Activated T-cell treated with anti-CD3 and anti-CD28 coated beads, Interleukin-2, amount 50 U/mL, for 72 hours (primary cell): ENCODE results near the gene GUCY1A1. TPM values are rescaled to one million over a fixed set of nuclear protein-coding genes. Genes with fewer than 3 reads are reported as not detected.

Experiments used
- ATAC-seq, 2 donors: fragments of 150-1000 bp; cut with Tn5 transposase; replicated peaks in 1 of 2; 2 replicates each; pipeline ENCODE4 v1.10.0; 2021; ENCODE audit warnings: moderate library complexity in 2 of 2, mild to moderate bottlenecking in 1 of 2
- DNase-seq, 2 donors: peaks; one replicate each; pipeline ENCODE4 v3.0.0; 2021 to 2022; ENCODE audit warnings: mixed read lengths in 1 of 2
- H3K27ac Mint-ChIP-seq: one replicate; pipeline ENCODE4 v1.8.0; 2022; ENCODE audit warnings: mild to moderate bottlenecking, moderate library complexity, mixed read lengths
- H3K27me3 Mint-ChIP-seq: one replicate; pipeline ENCODE4 v1.8.0; 2022; ENCODE audit warnings: low read depth, mixed read lengths
- H3K36me3 Mint-ChIP-seq, 2 donors: one replicate each; pipeline ENCODE4 v1.8.0; 2022; ENCODE audit warnings: mixed read lengths in 2 of 2, mild to moderate bottlenecking in 1 of 2; ENCODE audit not compliant: insufficient read depth in 2 of 2
- H3K4me1 Mint-ChIP-seq: one replicate; pipeline ENCODE4 v1.8.0; 2022; ENCODE audit warnings: low read depth, mixed read lengths
- H3K4me3 Mint-ChIP-seq, 2 donors: one replicate each; pipeline ENCODE4 v1.8.0; 2022; ENCODE audit warnings: mild to moderate bottlenecking in 2 of 2, mixed read lengths in 2 of 2, moderate library complexity in 2 of 2
- H3K9me3 Mint-ChIP-seq, 2 donors: one replicate each; pipeline ENCODE4 v1.8.0; 2022; ENCODE audit warnings: mixed read lengths in 2 of 2
- total RNA-seq, 2 donors: library from RNA; stranded (reverse); gene quantifications; one replicate each; pipeline ENCODE4 v1.2.3, GENCODE V29; 2022

Gene GUCY1A1
- total RNA-seq, 2 donors from 2014 or later: 0.28 to 0.29 TPM

DNA sequence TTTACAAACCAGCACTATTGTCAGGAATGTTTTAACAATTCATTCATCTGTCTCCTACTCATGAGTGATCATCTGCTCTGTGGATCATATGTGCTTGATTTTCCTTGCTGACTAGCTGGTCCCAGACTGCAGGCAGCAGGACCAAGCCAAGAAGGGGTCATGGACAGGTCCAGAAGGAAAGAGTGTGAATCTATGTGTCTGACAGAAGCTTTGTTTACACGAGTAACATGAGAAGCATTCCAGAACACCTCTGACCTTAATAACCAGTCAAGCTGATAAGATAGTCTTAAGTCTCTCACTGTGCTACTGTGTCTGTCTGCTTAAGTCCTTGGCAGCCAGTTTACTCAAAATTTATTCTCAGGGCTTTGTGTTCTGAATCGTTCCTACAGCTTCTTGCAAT is 39.0 kb downstream of the GUCY1A1 start:
- H3K4me1 Mint-ChIP-seq: no peaks in the 10 kb centered on the region

DNA sequence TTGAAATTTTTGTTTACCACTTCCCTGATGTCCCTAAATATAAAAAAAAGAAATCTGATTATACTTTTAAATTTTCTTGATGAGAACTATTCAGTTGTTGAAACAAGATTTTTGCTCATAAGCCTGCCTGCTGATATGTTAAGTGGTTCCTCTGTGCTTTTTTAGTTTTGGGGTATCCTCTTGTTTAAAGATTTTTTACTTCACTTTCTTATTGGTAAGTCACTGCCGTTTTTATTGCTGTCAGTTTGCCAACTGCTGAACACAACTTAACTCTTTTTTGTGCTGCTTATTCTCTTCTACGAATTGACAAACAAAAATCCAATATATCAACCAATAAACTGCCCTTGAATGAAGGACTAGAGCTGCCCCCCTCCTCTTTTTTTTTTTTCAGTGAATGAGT is 39.5 kb downstream of the GUCY1A1 start:
- no peaks in the 10 kb centered on the region for H3K36me3 Mint-ChIP-seq
- H3K4me1 Mint-ChIP-seq: no peaks in the 10 kb centered on the region
- no peak for DNase-seq
- peaks cover 9% of the 10 kb centered on the region for H3K27me3 Mint-ChIP-seq
- H3K4me3 Mint-ChIP-seq: no peak overlapping the region
- H3K9me3 Mint-ChIP-seq: no peaks in the 10 kb centered on the region
- no peak overlapping the region for H3K27ac Mint-ChIP-seq
- no peak for ATAC-seq

More for the DNA sequence above, 39.0 kb downstream of the GUCY1A1 start:
- ATAC-seq: no peak
- DNase-seq: no peak
- Mint-ChIP-seq H3K36me3 (no peaks in the 10 kb centered on the region), H3K27me3 (peaks cover 11% of the 10 kb centered on the region), H3K27ac (no peak overlapping the region), H3K9me3 (no peaks in the 10 kb centered on the region), H3K4me3 (no peak overlapping the region)

DNA sequence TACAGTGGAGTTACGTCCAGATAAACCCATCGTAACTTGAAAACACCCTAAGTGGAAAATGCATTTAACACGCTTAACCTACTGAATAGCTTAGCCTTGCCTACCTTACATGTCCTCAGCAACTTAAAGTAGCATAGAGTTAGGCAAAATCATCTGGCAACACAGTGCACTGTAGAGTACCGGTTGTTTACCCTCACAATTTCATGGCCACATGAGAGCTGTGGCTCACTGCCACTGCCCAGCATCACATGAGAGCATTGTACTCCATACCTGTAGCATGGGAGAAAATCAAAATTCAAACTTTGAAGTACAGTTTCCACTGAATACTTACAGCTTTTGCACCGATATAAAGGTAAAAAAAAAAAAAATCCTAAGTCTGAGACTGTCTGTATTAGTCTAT is 40.6 kb downstream of the GUCY1A1 start:
- Mint-ChIP-seq H3K4me3 (no peak overlapping the region), H3K36me3 (no peaks in the 10 kb centered on the region), H3K9me3 (no peaks in the 10 kb centered on the region), H3K27ac (no peak overlapping the region), H3K27me3 (peaks cover 6% of the 10 kb centered on the region), H3K4me1 (no peaks in the 10 kb centered on the region)
- DNase-seq (no peak), ATAC-seq (no peak)

DNA sequence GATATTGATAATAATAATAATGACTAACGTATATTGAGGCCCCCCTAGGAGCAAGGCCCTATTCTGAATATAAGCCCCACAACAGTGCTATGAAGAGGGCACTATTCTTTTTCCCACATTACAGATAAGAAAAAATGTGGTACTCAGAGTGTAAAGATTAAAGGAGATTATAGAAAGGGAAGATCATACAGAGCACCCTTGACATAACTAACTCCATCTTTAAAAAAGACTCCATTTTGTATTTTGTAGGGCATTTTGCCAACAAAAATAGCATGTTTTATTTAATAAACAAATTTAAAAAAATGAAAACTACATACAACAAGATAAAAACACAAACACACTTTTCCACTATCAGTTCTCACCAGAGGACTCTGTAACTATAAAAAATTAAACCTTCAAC is 42.1 kb downstream of the GUCY1A1 start:
- Mint-ChIP-seq H3K4me1 (no peaks in the 10 kb centered on the region), H3K36me3 (no peaks in the 10 kb centered on the region), H3K27ac (no peak overlapping the region), H3K9me3 (no peaks in the 10 kb centered on the region), H3K27me3 (peaks cover 6% of the 10 kb centered on the region), H3K4me3 (no peak overlapping the region)
- DNase-seq (no peak), ATAC-seq (no peak)

DNA sequence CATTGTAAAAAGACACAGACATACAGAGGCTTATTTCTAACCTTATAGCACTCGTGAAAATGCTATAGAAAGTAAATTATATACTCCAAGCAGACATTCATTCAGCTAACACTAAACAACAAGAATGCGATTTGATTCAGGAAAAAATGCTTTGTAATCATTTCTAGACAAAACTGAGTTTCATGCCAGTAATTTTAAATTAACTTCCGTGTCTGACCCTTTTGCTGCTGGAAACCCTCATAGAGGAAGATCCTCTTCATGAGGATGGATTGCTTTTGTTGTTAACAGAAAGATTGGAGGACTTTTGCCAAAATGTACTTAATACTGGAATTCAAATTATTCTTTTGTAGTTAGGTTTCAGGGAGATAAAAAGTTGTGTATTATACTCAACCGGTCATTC is 43.3 kb downstream of the GUCY1A1 start:
- no peak for ATAC-seq
- Mint-ChIP-seq H3K27me3 (peaks cover 6% of the 10 kb centered on the region), H3K9me3 (no peaks in the 10 kb centered on the region), H3K4me3 (no peak overlapping the region), H3K27ac (no peak overlapping the region), H3K4me1 (no peaks in the 10 kb centered on the region), H3K36me3 (no peaks in the 10 kb centered on the region)
- DNase-seq: no peak

- no peaks in the 10 kb centered on the region for H3K36me3 Mint-ChIP-seq
- no peaks in the 10 kb centered on the region for H3K4me1 Mint-ChIP-seq
- H3K4me3 Mint-ChIP-seq: no peak overlapping the region
- H3K27ac Mint-ChIP-seq: no peak overlapping the region
- H3K9me3 Mint-ChIP-seq: peaks cover 0 to 2% of the 10 kb centered on the region in 2 donors
- peaks cover 6% of the 10 kb centered on the region for H3K27me3 Mint-ChIP-seq
- DNase-seq: no peak
- no peak for ATAC-seq
These were observed 44.9 kb downstream of the GUCY1A1 start for GRCh38 chr4:155711556-155711955.

GRCh38 chr4:155712846-155713245 is 46.2 kb downstream of the GUCY1A1 start:
- no peak overlapping the region for H3K4me3 Mint-ChIP-seq
- ATAC-seq (no peak), DNase-seq (no peak)
- H3K27ac Mint-ChIP-seq: no peak overlapping the region
- peaks cover 0 to 2% of the 10 kb centered on the region in 2 donors for H3K9me3 Mint-ChIP-seq
- peaks cover 6% of the 10 kb centered on the region for H3K27me3 Mint-ChIP-seq
- no peaks in the 10 kb centered on the region for H3K36me3 Mint-ChIP-seq
- H3K4me1 Mint-ChIP-seq: no peaks in the 10 kb centered on the region

DNA sequence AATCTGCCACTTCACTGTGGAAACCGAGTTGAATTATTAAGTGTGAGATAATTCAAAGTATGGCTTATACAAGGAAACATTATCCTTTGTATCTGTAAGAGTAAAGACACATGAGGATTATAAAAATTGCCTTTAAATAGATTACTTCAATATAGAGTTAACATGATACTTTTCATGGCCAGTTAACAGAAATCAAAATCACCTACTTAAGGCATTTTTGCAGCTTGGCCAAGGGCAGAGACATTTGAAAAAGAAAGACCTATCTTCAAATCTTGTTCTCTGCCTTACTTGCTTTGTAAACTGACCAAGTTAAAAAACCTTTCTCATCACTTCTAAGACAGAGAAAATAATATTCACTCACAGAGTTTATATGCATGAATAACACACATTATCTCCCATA is 47.3 kb downstream of the GUCY1A1 start:
- DNase-seq: no peak
- Mint-ChIP-seq H3K27me3 (peaks cover 6% of the 10 kb centered on the region), H3K4me1 (no peaks in the 10 kb centered on the region), H3K9me3 (peaks cover 0 to 2% of the 10 kb centered on the region in 2 donors), H3K36me3 (no peaks in the 10 kb centered on the region), H3K27ac (no peak overlapping the region), H3K4me3 (no peak overlapping the region)
- ATAC-seq: no peak

- ATAC-seq: no peak
- H3K27ac Mint-ChIP-seq: no peak overlapping the region
- H3K36me3 Mint-ChIP-seq: no peaks in the 10 kb centered on the region
- no peaks in the 10 kb centered on the region for H3K9me3 Mint-ChIP-seq
- H3K4me3 Mint-ChIP-seq: no peak overlapping the region
- no peaks in the 10 kb centered on the region for H3K4me1 Mint-ChIP-seq
- no peaks in the 10 kb centered on the region for H3K27me3 Mint-ChIP-seq
- DNase-seq: no peak
These were observed 55.7 kb downstream of the GUCY1A1 start for GRCh38 chr4:155722336-155722735.

- H3K4me3 Mint-ChIP-seq: no peak overlapping the region
- no peak for DNase-seq
- no peaks in the 10 kb centered on the region for H3K9me3 Mint-ChIP-seq
- H3K36me3 Mint-ChIP-seq: no peaks in the 10 kb centered on the region
- H3K27ac Mint-ChIP-seq: no peak overlapping the region
- H3K27me3 Mint-ChIP-seq: no peaks in the 10 kb centered on the region
- H3K4me1 Mint-ChIP-seq: no peaks in the 10 kb centered on the region
- no peak for ATAC-seq
These were observed 56.3 kb downstream of the GUCY1A1 start for GRCh38 chr4:155722816-155723499.

- no peaks in the 10 kb centered on the region for H3K9me3 Mint-ChIP-seq
- H3K36me3 Mint-ChIP-seq: no peaks in the 10 kb centered on the region
- no peak overlapping the region for H3K4me3 Mint-ChIP-seq
- H3K27ac Mint-ChIP-seq: no peak overlapping the region
- DNase-seq (no peak), ATAC-seq (no peak)
- no peaks in the 10 kb centered on the region for H3K27me3 Mint-ChIP-seq
- H3K4me1 Mint-ChIP-seq: no peaks in the 10 kb centered on the region
These were observed 58.1 kb downstream of the GUCY1A1 start for GRCh38 chr4:155724731-155725130.

GRCh38 chr4:155734065-155734464 is 67.4 kb downstream of the GUCY1A1 start:
- H3K9me3 Mint-ChIP-seq: no peaks in the 10 kb centered on the region
- ATAC-seq (no peak), DNase-seq (no peak)
- H3K27me3 Mint-ChIP-seq: no peaks in the 10 kb centered on the region
- H3K4me3 Mint-ChIP-seq: no peak overlapping the region
- no peaks in the 10 kb centered on the region for H3K36me3 Mint-ChIP-seq
- no peak overlapping the region for H3K27ac Mint-ChIP-seq
- no peaks in the 10 kb centered on the region for H3K4me1 Mint-ChIP-seq

DNA sequence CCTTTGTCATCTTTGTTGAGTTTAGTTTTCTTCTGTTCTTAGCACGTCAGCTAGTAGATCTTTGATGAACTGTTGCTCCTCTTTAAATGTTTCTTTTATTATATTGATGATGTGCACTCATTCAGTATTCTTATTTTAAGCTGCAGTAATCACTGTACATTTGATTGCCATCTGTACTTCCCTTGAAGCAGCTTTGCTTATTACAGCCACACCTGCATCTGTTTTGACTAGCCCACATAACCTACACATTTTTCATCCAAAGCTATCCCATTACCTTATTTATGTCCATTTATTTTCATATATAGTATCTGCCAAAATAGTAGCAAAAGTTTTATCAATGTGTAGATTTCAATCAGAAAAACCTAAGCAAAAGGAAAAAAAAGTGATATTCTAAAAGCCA is 68.3 kb downstream of the GUCY1A1 start:
- Mint-ChIP-seq H3K36me3 (no peaks in the 10 kb centered on the region), H3K27ac (no peak overlapping the region), H3K27me3 (no peaks in the 10 kb centered on the region), H3K4me1 (no peaks in the 10 kb centered on the region), H3K4me3 (no peak overlapping the region), H3K9me3 (no peaks in the 10 kb centered on the region)
- ATAC-seq: no peak
- no peak for DNase-seq

DNA sequence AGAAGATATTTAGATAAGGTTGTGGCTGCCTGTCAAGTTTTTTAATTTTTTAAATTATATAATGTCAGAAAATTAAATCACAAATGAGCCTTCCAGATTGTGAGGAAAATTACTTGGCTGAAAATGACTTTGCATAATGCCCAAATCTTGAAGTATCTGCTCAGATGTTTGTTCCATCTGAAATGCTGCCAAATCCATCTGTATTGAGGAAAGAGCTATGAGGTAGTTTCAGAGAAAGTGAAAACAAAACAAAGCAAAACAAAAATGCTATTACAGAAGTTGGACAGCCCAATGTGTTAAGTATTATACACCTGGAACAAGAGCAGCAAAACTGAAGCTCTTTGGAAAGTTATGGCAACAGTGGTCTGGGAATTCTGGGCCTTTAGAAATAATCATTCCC is 68.8 kb downstream of the GUCY1A1 start:
- H3K27me3 Mint-ChIP-seq: no peaks in the 10 kb centered on the region
- H3K27ac Mint-ChIP-seq: no peak overlapping the region
- no peaks in the 10 kb centered on the region for H3K9me3 Mint-ChIP-seq
- H3K4me3 Mint-ChIP-seq: no peak overlapping the region
- no peaks in the 10 kb centered on the region for H3K36me3 Mint-ChIP-seq
- H3K4me1 Mint-ChIP-seq: no peaks in the 10 kb centered on the region
- DNase-seq (no peak), ATAC-seq (no peak)
